CD14-positive monocyte (primary cell): ENCODE results near the gene MIEF1. TPM values are rescaled to one million over a fixed set of nuclear protein-coding genes. Genes with fewer than 3 reads are reported as not detected.

Experiments
- DNase-seq, 3 donors: peaks; one replicate each; pipeline ENCODE4 v3.0.0-alpha.2; 2011 to 2022
- H2AFZ ChIP-seq: 2 replicates; pipeline ENCODE4 v1.6.0; 2012; ENCODE audit warnings: mild to moderate bottlenecking, low read depth, low read length, inconsistent platforms; ENCODE audit not compliant: insufficient read depth, poor library complexity, severe bottlenecking
- H3K27ac ChIP-seq, 2 donors: 1 replicate in 1 of 2; 2 replicates in 1 of 2; pipeline ENCODE4 v1.5.1; 2012 to 2013; ENCODE audit warnings: low read length in 2 of 2, control low read depth in 1 of 2, inconsistent platforms in 1 of 2, low read depth in 1 of 2, mild to moderate bottlenecking in 1 of 2
- H3K27me3 ChIP-seq, 2 donors: one replicate each; pipeline versions ENCODE4 v1.6.0 to v1.6.1; 2011 to 2013; ENCODE audit warnings: low read length in 2 of 2; ENCODE audit not compliant: control insufficient read depth in 2 of 2, insufficient read depth in 2 of 2
- H3K36me3 ChIP-seq, 2 donors: replicated peaks in 1 of 2; 1 replicate in 1 of 2; 2 replicates in 1 of 2; pipeline versions ENCODE4 v1.5.1 to v1.6.1; 2012 to 2013; ENCODE audit warnings: low read length in 2 of 2, control low read depth in 1 of 2, inconsistent platforms in 1 of 2, mild to moderate bottlenecking in 1 of 2; ENCODE audit not compliant: insufficient read depth in 2 of 2, control insufficient read depth in 1 of 2
- H3K4me1 ChIP-seq, 2 donors: 1 replicate in 1 of 2; 2 replicates in 1 of 2; pipeline versions ENCODE4 v1.5.1 to v1.6.1; 2012 to 2013; ENCODE audit warnings: low read length in 2 of 2, control low read depth in 1 of 2, inconsistent platforms in 1 of 2, mild to moderate bottlenecking in 1 of 2, moderate library complexity in 1 of 2; ENCODE audit not compliant: insufficient read depth in 2 of 2, control insufficient read depth in 1 of 2
- H3K4me2 ChIP-seq: replicated peaks from 2 replicates; pipeline ENCODE3; 2012; ENCODE audit warnings: low read length, moderate library complexity, mild to moderate bottlenecking; ENCODE audit not compliant: poor library complexity, severe bottlenecking; ENCODE audit errors: extremely low read depth
- H3K4me3 ChIP-seq, 3 experiments: fragments of 200-600 bp in 1 of 3; sonication (generic) in 1 of 3; replicated peaks in 1 of 3; 1 replicate in 2 of 3; 2 replicates in 1 of 3; pipeline ENCODE4 v1.5.1; 2011 to 2013; ENCODE audit warnings: low read length in 3 of 3, mild to moderate bottlenecking in 3 of 3, control low read depth in 2 of 3, low read depth in 2 of 3, inconsistent platforms in 1 of 3, moderate library complexity in 1 of 3
- H3K79me2 ChIP-seq: 2 replicates; pipeline ENCODE4 v1.6.0; 2012; ENCODE audit warnings: mild to moderate bottlenecking, control low read depth, inconsistent platforms, low read length, moderate library complexity; ENCODE audit not compliant: insufficient read depth
- H3K9ac ChIP-seq: 2 replicates; pipeline ENCODE4 v1.6.0; 2017; ENCODE audit warnings: low read length, mild to moderate bottlenecking; ENCODE audit not compliant: insufficient read depth, poor library complexity, severe bottlenecking
- H3K9me3 ChIP-seq, 2 donors: replicated peaks in 1 of 2; 1 replicate in 1 of 2; 2 replicates in 1 of 2; pipeline versions ENCODE4 v1.5.1 to v1.6.1; 2012 to 2013; ENCODE audit warnings: low read length in 2 of 2, control low read depth in 1 of 2; ENCODE audit not compliant: control insufficient read depth in 1 of 2, insufficient read depth in 1 of 2
- H4K20me1 ChIP-seq: 2 replicates; pipeline ENCODE4 v1.6.0; 2012; ENCODE audit warnings: mild to moderate bottlenecking, low read length, control low read depth, moderate library complexity; ENCODE audit not compliant: insufficient read depth
- H3K27ac Mint-ChIP-seq, 7 donors: one replicate each; pipeline ENCODE4 v1.8.0; 2020; ENCODE audit warnings: mild to moderate bottlenecking in 7 of 7, mixed read lengths in 7 of 7, moderate library complexity in 6 of 7, inconsistent platforms in 2 of 7
- H3K27me3 Mint-ChIP-seq, 3 donors: one replicate each; pipeline ENCODE4 v1.8.0; 2021 to 2022; ENCODE audit warnings: low read depth in 3 of 3, mild to moderate bottlenecking in 3 of 3, mixed read lengths in 3 of 3, moderate library complexity in 3 of 3, inconsistent platforms in 1 of 3
- H3K36me3 Mint-ChIP-seq, 2 donors: one replicate each; pipeline ENCODE4 v1.8.0; 2020; ENCODE audit warnings: mixed read lengths in 2 of 2, inconsistent platforms in 1 of 2, mild to moderate bottlenecking in 1 of 2
- H3K4me1 Mint-ChIP-seq: one replicate; pipeline ENCODE4 v1.8.0; 2020; ENCODE audit warnings: mild to moderate bottlenecking, mixed read lengths
- H3K4me3 Mint-ChIP-seq, 2 donors: one replicate each; pipeline ENCODE4 v1.8.0; 2020; ENCODE audit warnings: mild to moderate bottlenecking in 2 of 2, mixed read lengths in 2 of 2, moderate library complexity in 1 of 2
- H3K9me3 Mint-ChIP-seq, 7 donors: one replicate each; pipeline ENCODE4 v1.8.0; 2020 to 2022; ENCODE audit warnings: mixed read lengths in 7 of 7, mild to moderate bottlenecking in 6 of 7, moderate library complexity in 6 of 7, inconsistent platforms in 2 of 7
- CTCF ChIP-seq: fragments of 200-600 bp; IDR thresholded peaks from one replicate; pipeline ENCODE4 v1.8.0; 2022; ENCODE audit warnings: antibody characterized with exemption, mild to moderate bottlenecking
- WGBS: methylation state at CpG from one replicate; pipeline ENCODE4 v1.1.5; 2013; ENCODE audit warnings: missing lambda C conversion rate; ENCODE audit not compliant: insufficient coverage; 5-methylcytosine and 5-hydroxymethylcytosine counted together
- intact Hi-C, 2 donors: fragments of 100-400 bp; cut with micrococcal nuclease; formaldehyde crosslinking; loops; one replicate each; pipeline versions ENCODE4 v1.15.0 to v1.15.1; 2023
- polyA plus RNA-seq, 3 donors: library from polyadenylated mRNA; depleted of rRNA in 1 of 3; unstranded in 2 of 3; stranded (reverse) in 1 of 3; fragments of 300-500 nt in 2 of 3; fragments of >200 nt in 1 of 3; fragmentation: Illumina TruSeq in 2 of 3; gene quantifications; 1 replicate in 2 of 3; 2 replicates in 1 of 3; pipeline ENCODE4 v1.2.3, GENCODE V29; 2012 to 2021

MIEF1 gene
- polyA plus RNA-seq, 3 donors: 9.4 to 14.0 (median 13.3) TPM

- peaks cover 45% of the 10 kb centered on the region for H3K4me1 Mint-ChIP-seq
- H3K4me2 ChIP-seq: no peak overlapping the region
- H3K9ac ChIP-seq: no peak overlapping the region
- no peaks in the 10 kb centered on the region for H4K20me1 ChIP-seq
- peak overlapping the region in 6 of 7 donors; percentile 11 to 92 (median 84) for H3K27ac Mint-ChIP-seq
- H3K4me3 ChIP-seq: no peak overlapping the region
- H3K79me2 ChIP-seq: no peaks in the 10 kb centered on the region
- peak overlapping the region in 1 of 2 donors; percentile 84 for H3K27ac ChIP-seq
- H3K36me3 ChIP-seq: no peaks in the 10 kb centered on the region
- H3K4me3 Mint-ChIP-seq: no peak overlapping the region
- intact Hi-C loops: loop anchor here (5.0 kb wide), 2 partner anchors 34 to 39 kb away; partner anchors contain the start of gene RPS19BP1 (in 1 of the 2)
- no peaks in the 10 kb centered on the region for H3K9me3 ChIP-seq
- TF ChIP-seq CTCF: no peak
- H3K27me3 Mint-ChIP-seq: peaks cover 1 to 6% (median 3%) of the 10 kb centered on the region in 3 donors
- H3K36me3 Mint-ChIP-seq: no peaks in the 10 kb centered on the region
- peaks cover 30 to 44% of the 10 kb centered on the region in 2 donors for H3K4me1 ChIP-seq
- peak in 1 of 3 donors; percentile 47 for DNase-seq
- H3K9me3 Mint-ChIP-seq: no peaks in the 10 kb centered on the region
- no peaks in the 10 kb centered on the region for H3K27me3 ChIP-seq
- WGBS: 90% methylated on average over 3 of the region's 4 CpGs
- no peak overlapping the region for H2AFZ ChIP-seq
Observed at GRCh38 chr22:39493759-39494158, 8.3 kb upstream of the MIEF1 start.

- Mint-ChIP-seq H3K4me3 (peak overlapping the region in 1 of 2 donors; percentile 67), H3K4me1 (peaks cover 41% of the 10 kb centered on the region), H3K9me3 (no peaks in the 10 kb centered on the region), H3K36me3 (no peaks in the 10 kb centered on the region), H3K27me3 (peaks cover 3 to 6% (median 4%) of the 10 kb centered on the region in 3 donors), H3K27ac (peak overlapping the region; percentile 84 to 94 (median 90))
- peaks cover 25 to 41% of the 10 kb centered on the region in 2 donors for H3K4me1 ChIP-seq
- peak overlapping the region; percentile 63 for H2AFZ ChIP-seq
- intact Hi-C loops: loop anchor here (5.0 kb wide), 2 partner anchors 33 to 38 kb away; partner anchors contain the start of gene RPS19BP1 (in 1 of the 2)
- H3K36me3 ChIP-seq: no peaks in the 10 kb centered on the region
- peak overlapping the region; percentile 80 to 84 for H3K27ac ChIP-seq
- peak overlapping the region; percentile 16 for H3K9ac ChIP-seq
- no peaks in the 10 kb centered on the region for H4K20me1 ChIP-seq
- H3K27me3 ChIP-seq: no peaks in the 10 kb centered on the region
- no peak for TF ChIP-seq CTCF
- no peaks in the 10 kb centered on the region for H3K9me3 ChIP-seq
- DNase-seq: peak; percentile 82 to 96 (median 87)
- 51% methylated on average over 10 of the region's 10 CpGs for WGBS
- peak overlapping the region in 1 of 3 experiments; percentile 14 for H3K4me3 ChIP-seq
- no peaks in the 10 kb centered on the region for H3K79me2 ChIP-seq
- no peak overlapping the region for H3K4me2 ChIP-seq
Observed at GRCh38 chr22:39494471-39495120, 7.5 kb upstream of the MIEF1 start.
